Right forelimb (tissue), 1 donor: ENCODE data around the gene MILR1.
"Not testable (repeated sequence)": the region's sequence is repeated elsewhere in the genome, so short reads cannot be mapped to it uniquely, and the experiment has no call there.

Experiments
- DNase-seq: peaks from one replicate; pipeline ENCODE4 v3.0.0-alpha.2; 2018

MILR1 gene

DNA sequence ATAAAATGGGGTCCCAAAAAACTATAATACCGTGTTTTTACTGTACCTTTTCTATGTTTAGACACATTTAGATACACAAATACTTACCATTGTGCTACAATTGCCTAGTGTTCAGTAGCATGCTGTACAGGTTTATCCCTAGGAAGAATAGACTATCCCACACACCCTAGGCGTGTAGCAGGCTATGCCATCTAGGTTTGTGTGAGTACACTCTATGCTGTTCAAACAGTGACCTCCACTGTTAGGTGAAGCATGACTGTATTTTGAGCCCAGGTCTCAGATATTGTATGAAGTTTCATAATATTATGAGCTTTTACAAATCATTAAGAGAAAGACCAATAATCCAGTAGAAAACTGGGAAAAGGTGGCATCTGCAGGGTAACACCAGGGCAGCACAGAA lies 23.6 kb downstream of the MILR1 start:
- no peak for DNase-seq

DNA sequence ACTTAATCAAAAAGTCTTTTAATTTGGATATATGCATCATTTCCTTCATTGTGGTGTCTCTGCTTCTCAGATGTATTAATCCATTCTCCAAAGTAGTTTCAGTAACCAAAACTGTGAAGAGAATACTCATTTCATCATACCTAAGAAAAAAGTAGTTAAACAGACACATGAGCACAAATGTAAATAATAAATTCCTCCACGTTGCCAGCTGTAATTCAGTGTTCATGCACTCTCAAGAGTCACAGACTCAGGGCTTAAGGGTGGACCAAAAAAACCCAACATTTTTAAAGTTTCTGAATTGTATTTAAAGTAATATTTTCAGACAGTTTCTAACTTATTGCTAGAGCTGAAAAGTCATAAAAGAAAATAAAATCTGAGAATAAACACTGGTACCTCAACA lies 28.9 kb downstream of the MILR1 start:
- DNase-seq: no peak

DNA sequence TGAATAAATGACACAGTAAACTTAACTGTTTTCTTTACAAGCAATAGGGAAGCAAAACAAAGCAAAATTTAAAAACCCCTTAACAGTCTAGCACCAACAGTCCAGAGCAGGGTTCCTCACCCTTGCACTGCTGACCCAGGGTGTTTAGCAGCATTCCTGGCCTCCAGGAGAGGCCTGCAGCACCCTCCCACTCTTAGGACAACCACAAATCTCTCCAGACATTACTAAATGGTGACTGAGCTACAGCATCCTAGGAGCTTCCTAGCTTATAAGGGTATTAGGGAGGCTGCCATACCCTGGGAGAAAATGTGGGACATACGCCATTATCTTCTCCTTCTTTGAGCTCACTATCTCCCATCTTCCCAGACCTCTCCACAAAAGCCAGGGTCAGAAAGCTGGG lies 32.0 kb downstream of the MILR1 start:
- DNase-seq: no peak

DNA sequence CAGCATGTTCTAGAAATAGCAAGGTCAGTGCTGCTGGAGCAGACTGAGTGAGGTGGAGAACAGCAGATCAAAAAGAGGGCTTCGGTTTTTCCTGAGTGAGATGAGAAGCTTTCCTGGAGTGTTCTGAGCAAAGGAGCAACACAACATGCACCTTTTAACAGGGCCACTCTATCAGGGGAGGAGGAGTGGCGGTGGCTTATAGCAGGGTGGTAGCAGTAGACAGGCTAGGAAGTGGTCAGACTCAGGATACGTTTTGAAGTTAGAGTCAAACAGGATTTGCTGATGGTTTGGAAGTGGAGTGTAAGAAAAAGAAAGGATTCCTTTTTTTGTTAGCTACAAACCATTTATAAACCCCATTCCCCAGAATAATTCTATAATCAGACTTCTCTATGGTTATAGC lies 35.5 kb downstream of the MILR1 start:
- no peak for DNase-seq

DNA sequence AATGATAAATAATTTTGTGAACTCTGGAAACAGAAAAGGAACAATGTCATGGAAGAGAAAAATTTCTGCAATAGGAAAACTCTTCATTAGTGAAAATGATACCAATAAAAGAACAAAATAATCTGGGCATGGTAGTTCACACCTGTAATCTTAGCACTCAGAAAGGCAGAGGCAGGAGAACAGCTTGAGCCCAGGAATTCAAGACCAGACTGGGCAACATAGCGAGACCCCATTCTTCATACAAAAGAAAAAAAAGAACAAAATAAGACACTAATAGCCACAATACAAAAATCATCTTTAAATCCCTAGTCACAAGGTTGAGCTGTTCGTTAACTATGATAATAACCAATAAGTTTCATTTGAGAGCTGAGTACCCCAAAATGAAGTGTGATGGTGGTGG lies 39.4 kb downstream of the MILR1 start:
- no peak for DNase-seq

DNA sequence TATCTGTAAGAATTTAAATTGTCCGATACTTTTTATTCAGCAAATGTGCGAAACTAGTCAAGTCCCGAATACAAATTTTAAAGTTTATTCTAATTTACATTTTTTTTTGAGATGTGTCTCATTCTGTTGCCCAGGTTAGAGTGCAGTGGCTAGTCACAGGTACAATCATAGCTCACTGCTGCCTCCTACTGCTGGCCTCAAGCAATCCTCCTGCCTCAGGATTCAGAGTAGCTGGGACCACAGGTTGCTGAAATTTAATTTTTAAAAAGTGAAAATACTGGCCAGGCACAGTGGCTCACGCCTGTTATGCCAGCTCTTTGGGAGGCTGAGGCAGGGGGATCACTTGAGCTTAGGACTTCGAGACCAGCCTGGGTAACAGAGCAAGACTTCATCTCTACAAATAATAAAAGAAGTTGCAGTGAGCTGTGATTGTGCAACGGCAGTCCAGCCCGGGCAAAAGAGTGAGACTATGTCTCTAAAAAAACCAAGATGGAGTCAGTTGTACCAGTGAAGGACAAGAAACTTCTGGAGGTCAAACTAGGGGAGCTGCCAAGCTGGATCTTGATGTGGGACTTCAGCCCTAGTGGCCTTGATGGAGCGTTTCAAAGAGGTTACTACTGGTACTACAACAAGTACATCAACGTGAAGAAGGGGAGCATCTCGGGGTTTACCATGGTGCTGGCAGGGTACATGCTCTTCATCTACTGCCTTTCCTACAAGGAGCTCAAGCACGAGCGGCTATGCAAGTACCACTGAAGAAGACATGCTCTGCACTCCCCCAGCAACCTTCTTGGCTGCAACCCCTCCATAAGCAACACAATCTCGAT lies 42.3 kb downstream of the MILR1 start:
- no peak for DNase-seq

DNA sequence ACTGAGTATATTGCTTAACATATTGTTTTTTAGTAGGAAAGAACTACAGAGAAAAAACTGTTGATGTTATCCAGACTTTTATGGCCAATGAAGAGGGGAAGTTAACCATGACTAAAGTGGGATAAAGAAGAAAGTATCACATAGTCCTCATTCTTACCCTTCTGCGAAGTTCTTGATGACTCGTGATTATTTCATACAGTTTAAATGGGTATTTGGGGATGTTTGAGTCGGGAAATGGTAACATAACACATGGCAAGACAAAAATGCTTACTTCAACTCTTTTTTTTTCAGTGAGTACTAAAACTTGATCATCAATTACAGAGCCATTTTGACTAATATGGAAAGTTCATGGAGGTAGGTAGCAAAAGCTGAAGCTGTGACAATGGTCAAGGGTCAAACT lies 43.1 kb downstream of the MILR1 start:
- DNase-seq: no peak

DNA sequence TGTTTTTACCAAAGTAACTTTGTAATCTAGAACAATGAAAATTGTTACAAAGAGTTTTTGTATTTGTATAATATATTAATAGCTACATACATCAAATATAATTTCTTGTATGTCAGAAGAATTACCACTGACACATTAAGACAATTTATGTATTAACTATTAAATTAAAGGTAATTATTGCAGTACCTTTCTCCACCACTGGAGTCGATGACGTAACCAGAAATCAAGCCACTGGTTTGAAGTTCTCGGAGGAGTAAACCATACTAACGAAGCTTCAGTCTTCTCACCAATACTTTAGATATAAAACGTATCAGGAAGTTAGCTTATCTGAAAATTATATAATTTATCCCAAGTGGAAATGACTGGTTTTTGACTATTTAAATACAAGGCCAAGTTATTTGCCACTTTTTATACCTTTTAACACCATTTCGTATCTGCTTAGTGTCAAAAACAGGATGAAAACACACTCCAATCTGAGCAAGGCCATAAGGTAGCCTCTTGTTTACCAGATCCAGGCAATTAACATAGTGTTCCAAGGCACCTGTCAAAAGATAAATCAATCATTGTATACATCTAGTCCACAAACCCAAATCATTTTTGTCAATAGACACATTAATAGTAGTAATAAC lies 43.7 kb downstream of the MILR1 start:
- no peak for DNase-seq

DNA sequence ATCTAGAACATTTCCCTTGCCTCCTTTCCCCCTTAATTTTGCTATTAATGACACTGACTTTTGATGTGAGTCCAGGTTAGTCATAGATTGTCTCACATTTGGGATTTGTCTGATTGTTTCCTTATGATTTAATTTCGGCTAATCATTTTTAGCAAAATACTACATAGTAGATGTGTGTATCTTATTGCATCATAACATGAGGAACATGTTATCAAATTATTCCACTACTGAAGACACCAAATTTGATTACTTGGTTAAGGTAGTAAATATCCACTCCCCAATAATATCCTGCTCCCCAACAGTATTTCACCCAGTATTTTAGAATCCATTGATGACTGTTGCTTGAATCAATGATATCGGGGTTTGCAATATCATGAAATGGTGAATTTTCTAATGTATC lies 45.2 kb downstream of the MILR1 start:
- DNase-seq: no peak

DNA sequence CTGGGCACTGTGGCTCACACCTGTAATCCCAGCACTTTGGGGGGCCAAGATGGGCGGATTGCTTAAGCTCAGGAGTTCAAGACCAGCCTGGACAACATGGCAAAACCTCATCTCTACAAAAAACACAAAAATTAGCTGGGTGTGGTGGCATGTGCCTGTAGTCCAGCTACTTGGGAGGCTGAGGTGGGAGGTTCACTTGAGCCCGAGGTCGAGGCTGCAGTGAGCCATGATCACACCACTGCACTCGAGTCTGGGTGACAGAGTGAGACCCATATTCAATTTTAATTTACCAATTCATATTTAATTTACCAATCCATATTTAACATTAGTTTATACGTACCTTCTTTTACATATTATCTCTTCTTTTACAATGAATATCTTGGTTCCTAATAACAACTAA lies 46.4 kb downstream of the MILR1 start:
- DNase-seq: not testable (repeated sequence)

DNA sequence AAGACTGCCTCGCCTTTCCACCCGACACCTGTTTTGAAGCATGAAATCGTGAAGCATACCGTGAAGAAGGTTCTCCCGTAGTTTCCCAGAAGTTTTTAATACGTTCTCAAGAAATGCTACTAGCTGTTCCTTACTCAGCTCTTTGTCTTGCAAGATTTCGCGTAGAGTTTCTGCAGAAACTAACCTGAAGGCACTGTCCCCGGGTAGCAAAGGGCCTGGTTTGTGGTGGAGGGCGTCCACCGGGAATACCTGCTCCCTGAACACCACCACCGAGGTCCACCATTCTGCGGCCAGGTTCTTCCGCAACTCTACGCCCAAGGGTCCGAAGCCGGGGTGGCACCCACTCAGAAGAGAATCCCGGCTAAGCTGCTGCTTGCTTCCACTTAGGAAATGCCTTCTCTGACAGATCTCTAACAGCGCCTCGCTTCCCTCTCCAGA lies 47.5 kb downstream of the MILR1 start:
- no peak for DNase-seq

DNA sequence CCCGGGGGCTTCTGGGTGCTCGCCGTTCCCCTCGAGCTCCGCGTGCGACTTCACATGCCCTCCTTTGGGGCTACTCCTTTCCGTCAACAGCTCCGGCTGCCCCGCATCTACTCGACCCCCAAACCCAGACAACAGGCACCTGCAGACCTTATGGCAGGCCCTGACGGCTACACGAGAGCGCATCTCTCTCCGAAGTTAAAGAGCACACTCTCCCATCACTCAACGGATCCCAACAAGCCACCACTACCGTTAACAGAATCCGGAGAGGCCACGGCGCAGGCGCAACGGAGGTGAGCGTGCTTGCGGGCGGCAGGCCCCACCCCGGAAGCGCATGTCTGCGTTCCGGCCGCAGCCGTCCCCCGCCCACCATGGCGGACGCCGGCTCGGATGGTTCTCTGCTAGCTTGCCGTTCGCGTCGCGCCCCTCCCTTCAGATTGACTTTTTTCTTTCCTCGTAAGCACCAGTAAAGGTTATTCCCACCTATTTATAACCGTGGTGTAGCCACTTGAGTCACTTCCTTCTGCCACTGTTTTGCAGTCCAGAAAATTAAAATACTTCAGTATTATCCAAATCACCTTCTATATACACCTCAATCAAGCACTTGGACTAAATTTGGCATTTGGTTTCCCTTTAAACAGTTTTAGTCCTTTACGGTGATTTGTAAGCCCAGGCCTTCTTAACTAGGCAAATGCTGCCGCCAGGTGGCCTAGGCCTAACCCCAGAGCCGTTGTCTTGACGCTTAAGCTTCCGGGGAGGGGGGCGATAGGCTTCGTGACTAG lies 48.1 kb downstream of the MILR1 start, which contains the start of gene POLG2:
POLG2 (minus strand) TSS at position 269 of the 779 bp plus-strand sequence; CDS start at position 183, 86 bp downstream.
- DNase-seq: peak; percentile 94

DNA sequence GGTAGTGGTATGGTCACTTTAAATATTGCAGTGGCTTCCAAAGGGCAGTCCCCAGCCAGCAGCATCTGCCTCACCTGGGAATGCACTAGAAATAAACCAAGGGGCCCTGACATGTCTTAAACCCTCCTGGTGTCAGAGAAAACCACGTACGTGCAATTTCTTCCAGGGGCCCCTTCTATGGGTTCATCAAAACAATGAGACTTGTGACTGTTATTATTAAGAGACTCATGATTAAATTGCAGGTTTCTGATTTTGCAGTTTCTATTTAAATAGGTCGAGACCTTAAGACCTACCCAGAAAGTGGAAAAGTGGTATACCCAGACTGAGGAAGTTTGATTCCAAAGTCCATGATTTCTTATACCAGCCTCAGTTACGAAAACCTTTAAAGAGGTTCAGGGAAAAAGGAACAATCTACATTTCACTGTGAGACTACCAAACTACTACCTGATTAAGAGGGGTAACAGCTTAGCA lies 48.7 kb downstream of the MILR1 start:
- no peak for DNase-seq

DNA sequence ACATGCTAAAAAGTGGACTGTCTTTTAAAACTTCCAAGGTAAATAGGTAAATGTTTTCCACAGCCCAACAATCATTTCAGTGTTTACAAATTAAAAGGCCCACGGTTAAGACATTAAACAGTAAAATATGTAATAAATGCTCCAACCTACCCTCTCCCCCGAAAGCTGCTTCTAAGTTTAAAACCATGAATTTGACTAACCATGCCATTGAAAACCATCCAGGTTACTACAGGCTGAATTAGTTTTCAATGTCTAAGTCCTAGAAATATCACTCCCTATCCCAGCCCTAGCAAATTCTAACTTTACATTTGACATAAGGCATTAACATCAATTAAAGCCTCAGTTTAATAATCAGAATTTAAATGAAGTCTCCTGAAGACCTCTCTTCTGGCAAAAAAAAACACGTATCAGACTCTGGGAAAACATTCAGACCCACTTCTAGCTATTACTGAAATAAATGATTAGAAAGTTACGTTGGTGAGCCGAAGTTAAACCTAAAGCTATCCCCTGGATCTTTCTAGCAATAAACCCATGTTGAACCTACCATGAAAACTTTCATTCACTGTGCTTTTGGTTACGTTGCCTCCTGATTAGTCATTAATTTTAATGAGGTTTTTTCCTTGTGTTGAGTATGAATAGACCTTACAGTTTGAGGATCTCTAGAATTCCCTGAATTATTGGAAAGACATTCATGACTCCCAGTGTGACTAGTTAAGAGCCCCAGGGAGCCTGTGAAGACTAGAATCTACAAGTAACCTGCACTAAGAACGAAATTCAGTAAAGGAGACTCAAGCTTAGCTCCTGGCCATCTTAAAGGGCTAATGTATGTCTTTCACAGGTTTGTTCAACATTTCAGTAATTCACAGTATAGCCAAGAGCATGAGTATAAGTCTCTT lies 49.6 kb downstream of the MILR1 start:
- DNase-seq: no peak

DNA sequence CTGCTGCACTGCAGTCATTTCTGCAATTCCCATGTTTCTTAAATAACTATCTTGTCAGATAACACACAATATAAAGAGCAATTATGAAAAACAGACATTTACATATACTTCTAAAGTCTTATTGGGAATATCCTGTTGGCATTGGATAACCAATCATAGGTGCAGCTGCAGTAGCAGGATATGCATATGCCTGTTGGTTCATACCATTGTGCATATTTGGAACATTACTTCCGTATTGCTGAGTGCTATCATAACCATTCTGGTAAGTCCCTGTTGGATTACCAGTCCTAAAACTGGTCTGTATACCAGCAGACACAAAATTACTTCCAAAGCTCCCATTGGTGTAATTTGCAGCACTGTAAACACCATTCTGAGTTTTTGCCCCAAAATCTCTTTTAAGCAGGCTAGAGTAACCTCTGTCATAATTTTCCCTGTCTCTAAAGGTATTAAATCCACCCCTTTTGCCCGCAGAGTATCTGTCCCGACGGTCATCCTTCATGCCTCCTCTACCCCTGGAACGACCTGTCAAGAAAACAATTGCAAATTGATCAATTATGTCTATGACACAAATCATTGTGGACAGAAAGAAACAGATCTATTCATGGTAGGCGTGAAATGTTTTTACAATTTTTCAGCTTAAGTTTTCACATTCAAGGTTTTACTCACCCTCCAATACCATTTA lies 51.0 kb downstream of the MILR1 start:
- no peak for DNase-seq

DNA sequence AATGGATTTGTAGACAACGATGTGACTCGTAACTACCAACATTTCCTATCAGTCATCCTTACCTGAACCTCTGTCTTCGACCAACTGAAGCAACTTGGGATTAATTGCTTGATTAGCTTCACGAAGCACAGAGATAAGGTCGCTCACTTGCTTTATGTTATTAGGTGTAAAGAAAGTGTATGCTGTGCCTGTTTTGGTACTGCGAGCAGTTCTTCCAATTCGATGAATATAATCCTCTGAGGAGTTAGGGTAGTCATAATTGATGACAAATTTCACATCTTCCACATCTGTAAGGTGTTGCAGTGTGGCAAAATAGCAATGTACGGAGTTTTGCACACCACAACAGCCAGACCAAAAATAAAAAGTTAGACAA lies 51.6 kb downstream of the MILR1 start:
- DNase-seq: no peak

DNA sequence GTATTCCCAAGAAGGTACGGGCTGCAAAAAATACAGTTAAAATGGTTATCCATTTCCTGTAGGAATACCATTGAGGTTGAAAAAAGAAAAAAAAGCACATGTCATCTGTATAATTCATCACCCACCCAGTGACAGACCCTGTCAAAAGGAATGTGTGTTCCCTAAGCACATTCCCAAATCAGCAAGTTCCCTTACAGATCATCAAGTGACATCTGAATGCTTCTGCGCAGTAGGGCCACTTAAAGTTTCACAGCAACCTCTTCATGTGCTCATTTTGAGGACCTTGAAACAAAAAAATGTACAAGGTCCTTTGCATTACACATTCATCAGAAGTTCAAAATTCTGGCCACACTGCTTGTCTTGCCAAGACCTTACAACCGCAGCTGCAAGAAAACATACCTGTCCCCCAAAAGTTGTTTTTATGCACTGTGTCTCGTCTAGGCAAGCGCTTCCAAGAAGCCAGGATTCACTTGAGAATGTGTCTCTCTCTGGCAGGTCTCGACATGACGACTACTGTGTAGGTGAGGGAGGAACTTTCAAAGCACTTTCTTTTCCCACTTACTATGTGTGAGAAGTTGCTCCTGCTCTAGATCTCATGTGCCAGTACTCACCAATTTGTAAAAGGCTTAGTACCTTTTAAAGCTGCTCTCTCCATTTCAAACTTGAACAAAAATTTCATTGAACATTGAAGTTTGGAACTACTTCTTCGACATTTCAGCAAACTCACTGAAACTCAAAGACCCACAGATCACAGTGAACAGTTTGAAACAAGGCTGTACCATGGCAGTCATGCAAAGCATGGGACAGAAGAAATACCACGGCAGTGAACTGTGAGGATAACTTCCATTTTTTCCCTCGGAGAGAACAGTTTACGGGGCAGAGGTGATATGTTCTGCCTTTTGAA lies 52.2 kb downstream of the MILR1 start:
- DNase-seq: no peak

DNA sequence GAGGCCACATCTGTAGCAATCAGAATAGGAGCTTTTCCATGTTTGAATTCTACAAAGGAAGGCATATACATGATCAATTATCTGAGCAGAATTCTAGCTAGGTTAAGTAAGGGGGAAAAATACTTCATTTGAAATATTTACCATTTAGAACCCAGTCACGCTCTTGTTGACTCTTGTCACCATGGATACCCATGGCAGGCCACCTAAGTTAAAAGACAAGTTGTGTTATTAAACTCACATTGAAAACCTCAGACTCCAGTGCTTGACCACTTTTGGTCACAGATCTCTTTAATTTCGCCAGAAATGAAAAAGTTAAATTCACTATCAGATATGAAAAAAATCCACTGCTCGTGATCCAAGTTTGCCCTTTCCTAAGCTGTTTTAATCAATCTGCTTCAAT lies 53.1 kb downstream of the MILR1 start:
- no peak for DNase-seq

DNA sequence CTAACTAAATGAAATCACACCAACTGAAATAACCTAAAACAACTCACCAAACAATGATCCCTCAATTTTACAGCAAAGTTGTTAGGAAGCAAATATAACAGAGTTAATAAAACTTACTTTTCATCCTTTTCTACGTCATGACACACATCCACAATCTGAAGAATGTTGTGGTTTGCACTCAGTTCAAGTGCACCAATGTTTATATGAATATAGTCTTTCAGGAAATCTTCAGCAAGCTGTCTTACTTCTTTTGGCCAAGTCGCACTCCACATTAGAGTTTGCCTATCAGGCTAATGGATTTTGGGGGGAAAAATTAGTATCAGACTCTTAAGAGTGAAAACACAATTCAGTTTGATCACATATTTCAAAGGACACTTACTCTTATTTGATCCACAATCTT lies 53.9 kb downstream of the MILR1 start:
- DNase-seq: no peak

DNA sequence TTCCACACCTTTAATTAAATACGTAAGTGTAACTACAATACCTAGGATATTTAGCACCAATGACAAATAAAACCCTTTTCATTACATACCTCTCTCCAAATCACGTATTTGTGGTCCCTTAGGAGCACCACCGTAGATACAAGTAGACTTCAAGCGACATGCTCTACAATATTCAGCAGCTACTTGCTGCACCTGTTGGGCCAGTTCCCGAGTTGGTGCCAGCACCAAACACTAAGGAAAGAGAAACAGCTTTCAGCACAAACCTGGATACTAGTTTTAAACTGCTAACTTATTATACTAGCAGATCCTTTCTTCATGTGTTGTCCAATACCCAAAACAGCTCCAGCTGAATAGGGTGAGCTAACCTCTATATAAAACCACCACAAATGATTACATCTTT lies 54.4 kb downstream of the MILR1 start:
- DNase-seq: no peak
